ENCODE measurements around the gene CACNB1. TPM values are rescaled to one million over a fixed set of nuclear protein-coding genes. Genes with fewer than 3 reads are reported as not detected.
A peak's percentile ranks its signal among the peaks of the same experiment; 100 is the strongest.

CACNB1 gene
- total RNA-seq, 4 donors from 2014 or later: 5.7 to 13.1 (median 11.2) TPM

GRCh38 chr17:39218906-39219305, 21.4 kb upstream of the CACNB1 start:
- TF ChIP-seq POLR2A (IDR thresholded peaks at IDR 0.05): no peak
- TF ChIP-seq CTCF (IDR thresholded peaks at IDR 0.05): no peak
- intact Hi-C loops (cut with DNase I; ENCODE audit: low total_unique reads): no loop called here
- 56 to 59% methylated on average over 8 of the region's 8 CpGs for WGBS, 2 donors
- no peak for DNase-seq (ENCODE audit: low spot score in 2 of 2)
- H3K4me3 ChIP-seq (ENCODE audit: low read depth, poor library complexity, severe bottlenecking): no peak overlapping the region

GRCh38 chr17:39217734-39218369, 20.4 kb upstream of the CACNB1 start:
- TF ChIP-seq CTCF (IDR thresholded peaks at IDR 0.05): no peak
- no peak for TF ChIP-seq POLR2A (IDR thresholded peaks at IDR 0.05)
- DNase-seq (ENCODE audit: low spot score in 2 of 2): peak in 1 of 2 donors; percentile 81
- intact Hi-C loops (cut with DNase I; ENCODE audit: low total_unique reads): no loop called here
- 28 to 47% methylated on average over 19 to 23 of the region's 24 CpGs for WGBS, 2 donors
- no peak overlapping the region for H3K4me3 ChIP-seq (ENCODE audit: low read depth, poor library complexity, severe bottlenecking)

- no peak for TF ChIP-seq POLR2A (IDR thresholded peaks at IDR 0.05)
- no peak for TF ChIP-seq CTCF (IDR thresholded peaks at IDR 0.05)
- intact Hi-C loops (cut with DNase I; ENCODE audit: low total_unique reads): no loop called here
- H3K4me3 ChIP-seq (ENCODE audit: low read depth, poor library complexity, severe bottlenecking): no peak overlapping the region
- DNase-seq (ENCODE audit: low spot score in 2 of 2): no peak
- 69 to 73% methylated on average over 9 of the region's 9 CpGs for WGBS, 2 donors
Measured at GRCh38 chr17:39213852-39214251, 16.4 kb upstream of the CACNB1 start.

GRCh38 chr17:39212841-39213480, 15.5 kb upstream of the CACNB1 start:
- intact Hi-C loops (cut with DNase I; ENCODE audit: low total_unique reads): no loop called here
- WGBS, 2 donors: 27 to 41% methylated on average over 16 of the region's 16 CpGs
- TF ChIP-seq CTCF (IDR thresholded peaks at IDR 0.05) (no peak), POLR2A (IDR thresholded peaks at IDR 0.05) (no peak)
- H3K4me3 ChIP-seq (ENCODE audit: low read depth, poor library complexity, severe bottlenecking): no peak overlapping the region
- DNase-seq (ENCODE audit: low spot score in 2 of 2): no peak

GRCh38 chr17:39212195-39212810, 14.8 kb upstream of the CACNB1 start:
- intact Hi-C loops (cut with DNase I; ENCODE audit: low total_unique reads): no loop called here
- TF ChIP-seq CTCF (IDR thresholded peaks at IDR 0.05) (no peak), POLR2A (IDR thresholded peaks at IDR 0.05) (no peak)
- 51 to 60% methylated on average over 7 to 11 of the region's 11 CpGs for WGBS, 2 donors

More at GRCh38 chr17:39212195-39212810, 14.8 kb upstream of the CACNB1 start:
- DNase-seq (ENCODE audit: low spot score in 2 of 2): no peak
- no peak overlapping the region for H3K4me3 ChIP-seq (ENCODE audit: low read depth, poor library complexity, severe bottlenecking)
